HepG2 (cell line): ENCODE data around the gene ZBED6. TPM values are rescaled to one million over a fixed set of nuclear protein-coding genes. Genes with fewer than 3 reads are reported as not detected.
A peak's percentile ranks its signal among the peaks of the same experiment; 100 is the strongest.

Source experiments
- CREB1 ChIP-seq, 2 experiments: fragments of 450-650 bp in 1 of 2; IDR thresholded peaks; 2 replicates each; pipeline ENCODE4 v1.6.1; 2016 to 2017; ENCODE audit warnings: control low read depth in 1 of 2, mild to moderate bottlenecking in 1 of 2, missing compliant biosample characterization in 1 of 2, missing genetic modification characterization in 1 of 2
- MED1 ChIP-seq: sonication (generic); formaldehyde crosslinking; IDR thresholded peaks from 2 replicates; pipeline ENCODE4 v1.4.0; 2020; ENCODE audit warnings: missing genetic modification reagents
- RAD51 ChIP-seq: fragments of 450-650 bp; IDR thresholded peaks from 2 replicates; pipeline ENCODE4 v1.6.1; 2016; ENCODE audit warnings: borderline replicate concordance
- RARA ChIP-seq: IDR thresholded peaks from 2 replicates; pipeline ENCODE4 v1.6.1; 2016; ENCODE audit warnings: missing genetic modification reagents, missing compliant biosample characterization
- SNAPC2 ChIP-seq: sonication (generic); formaldehyde crosslinking; IDR thresholded peaks from 2 replicates; pipeline ENCODE4 v1.8.1; 2022; ENCODE audit warnings: mild to moderate bottlenecking, missing genetic modification reagents
- ZFP1 ChIP-seq: IDR thresholded peaks from 2 replicates; pipeline ENCODE4 v1.6.1; 2016
- ZKSCAN5 ChIP-seq: sonication (generic); formaldehyde crosslinking; IDR thresholded peaks from 2 replicates; pipeline ENCODE4 v1.5.1; 2020; ENCODE audit warnings: mild to moderate bottlenecking, missing genetic modification reagents
- ZMAT3 ChIP-seq: sonication (generic); formaldehyde crosslinking; conservative IDR thresholded peaks from 2 replicates; pipeline ENCODE4 v1.7.0; 2021; ENCODE audit warnings: missing genetic modification reagents
- ZNF432 ChIP-seq: sonication (generic); formaldehyde crosslinking; IDR thresholded peaks from 2 replicates; pipeline ENCODE4 v1.5.0; 2020; ENCODE audit warnings: missing genetic modification reagents, mild to moderate bottlenecking, borderline replicate concordance
- ZNF598 ChIP-seq: sonication (generic); formaldehyde crosslinking; IDR thresholded peaks from 2 replicates; pipeline ENCODE4 v1.5.1; 2020; ENCODE audit warnings: mild to moderate bottlenecking, missing genetic modification reagents, borderline replicate concordance
- ZNF780A ChIP-seq: sonication (generic); formaldehyde crosslinking; IDR thresholded peaks from 2 replicates; pipeline ENCODE4 v1.8.0; 2022; ENCODE audit warnings: mild to moderate bottlenecking, missing genetic modification reagents, moderate library complexity
- ZSCAN29 ChIP-seq: sonication (generic); formaldehyde crosslinking; conservative IDR thresholded peaks from 2 replicates; pipeline ENCODE4 v1.4.0; 2020; ENCODE audit warnings: mild to moderate bottlenecking, missing genetic modification reagents
- polyA plus RNA-seq, 8 experiments: library from polyadenylated mRNA; depleted of rRNA in 3 of 8; stranded (reverse) in 7 of 8; unstranded in 1 of 8; fragments of >200 nt; fragmentation: Illumina TruSeq in 4 of 8; extraction: Trizol in 4 of 8; gene quantifications; 2 replicates each; pipeline versions ENCODE4 v1.2.1 to v1.2.3, GENCODE V29; 2011 to 2016; ENCODE audit warnings: low read depth in 4 of 8, missing spikeins in 1 of 8, mixed read lengths in 1 of 8; ENCODE audit not compliant: insufficient read depth in 1 of 8
- total RNA-seq, 5 experiments: library from RNA; depleted of rRNA; stranded (reverse); fragments of >200 nt; fragmentation: Illumina TruSeq; extraction: Trizol; gene quantifications; 2 replicates each; pipeline ENCODE4 v1.2.3, GENCODE V29; 2016; ENCODE audit warnings: low read depth in 1 of 5
- TF ChIP-seq, protein P1 (sequence below): sonication (generic); formaldehyde crosslinking; IDR thresholded peaks from 2 replicates; pipeline ENCODE4 v1.5.1; 2020; ENCODE audit warnings: mild to moderate bottlenecking, missing genetic modification reagents, borderline replicate concordance
- TF ChIP-seq, protein P2 (sequence below): sonication (generic); formaldehyde crosslinking; IDR thresholded peaks from 2 replicates; pipeline ENCODE4 v1.8.0; 2023; ENCODE audit warnings: mild to moderate bottlenecking, missing genetic modification reagents
- TF ChIP-seq, protein P3 (sequence below): sonication (generic); formaldehyde crosslinking; IDR thresholded peaks from 2 replicates; pipeline ENCODE4 v1.4.0; 2020; ENCODE audit warnings: low read depth, mild to moderate bottlenecking, missing genetic modification reagents
- TF ChIP-seq, protein P4 (sequence below), 2 experiments: sonication (generic) in 1 of 2; formaldehyde crosslinking in 1 of 2; IDR thresholded peaks; 2 replicates each; pipeline versions ENCODE4 v1.4.0 to v1.6.1; 2016 to 2020; ENCODE audit warnings: borderline replicate concordance in 1 of 2, low read depth in 1 of 2, mild to moderate bottlenecking in 1 of 2, missing genetic modification reagents in 1 of 2

ZBED6 gene
- total and polyA plus RNA-seq, 2 of the 13 experiments (the other 11 are each of a cell fraction or from before 2014, with no cell fraction given) = 9.3 to 12.5 TPM

GRCh38 chr1:203795441-203796235 is at the start of gene ZBED6, which contains the start of gene ZC3H11A (continued):
- TF ChIP-seq, protein P1, sequence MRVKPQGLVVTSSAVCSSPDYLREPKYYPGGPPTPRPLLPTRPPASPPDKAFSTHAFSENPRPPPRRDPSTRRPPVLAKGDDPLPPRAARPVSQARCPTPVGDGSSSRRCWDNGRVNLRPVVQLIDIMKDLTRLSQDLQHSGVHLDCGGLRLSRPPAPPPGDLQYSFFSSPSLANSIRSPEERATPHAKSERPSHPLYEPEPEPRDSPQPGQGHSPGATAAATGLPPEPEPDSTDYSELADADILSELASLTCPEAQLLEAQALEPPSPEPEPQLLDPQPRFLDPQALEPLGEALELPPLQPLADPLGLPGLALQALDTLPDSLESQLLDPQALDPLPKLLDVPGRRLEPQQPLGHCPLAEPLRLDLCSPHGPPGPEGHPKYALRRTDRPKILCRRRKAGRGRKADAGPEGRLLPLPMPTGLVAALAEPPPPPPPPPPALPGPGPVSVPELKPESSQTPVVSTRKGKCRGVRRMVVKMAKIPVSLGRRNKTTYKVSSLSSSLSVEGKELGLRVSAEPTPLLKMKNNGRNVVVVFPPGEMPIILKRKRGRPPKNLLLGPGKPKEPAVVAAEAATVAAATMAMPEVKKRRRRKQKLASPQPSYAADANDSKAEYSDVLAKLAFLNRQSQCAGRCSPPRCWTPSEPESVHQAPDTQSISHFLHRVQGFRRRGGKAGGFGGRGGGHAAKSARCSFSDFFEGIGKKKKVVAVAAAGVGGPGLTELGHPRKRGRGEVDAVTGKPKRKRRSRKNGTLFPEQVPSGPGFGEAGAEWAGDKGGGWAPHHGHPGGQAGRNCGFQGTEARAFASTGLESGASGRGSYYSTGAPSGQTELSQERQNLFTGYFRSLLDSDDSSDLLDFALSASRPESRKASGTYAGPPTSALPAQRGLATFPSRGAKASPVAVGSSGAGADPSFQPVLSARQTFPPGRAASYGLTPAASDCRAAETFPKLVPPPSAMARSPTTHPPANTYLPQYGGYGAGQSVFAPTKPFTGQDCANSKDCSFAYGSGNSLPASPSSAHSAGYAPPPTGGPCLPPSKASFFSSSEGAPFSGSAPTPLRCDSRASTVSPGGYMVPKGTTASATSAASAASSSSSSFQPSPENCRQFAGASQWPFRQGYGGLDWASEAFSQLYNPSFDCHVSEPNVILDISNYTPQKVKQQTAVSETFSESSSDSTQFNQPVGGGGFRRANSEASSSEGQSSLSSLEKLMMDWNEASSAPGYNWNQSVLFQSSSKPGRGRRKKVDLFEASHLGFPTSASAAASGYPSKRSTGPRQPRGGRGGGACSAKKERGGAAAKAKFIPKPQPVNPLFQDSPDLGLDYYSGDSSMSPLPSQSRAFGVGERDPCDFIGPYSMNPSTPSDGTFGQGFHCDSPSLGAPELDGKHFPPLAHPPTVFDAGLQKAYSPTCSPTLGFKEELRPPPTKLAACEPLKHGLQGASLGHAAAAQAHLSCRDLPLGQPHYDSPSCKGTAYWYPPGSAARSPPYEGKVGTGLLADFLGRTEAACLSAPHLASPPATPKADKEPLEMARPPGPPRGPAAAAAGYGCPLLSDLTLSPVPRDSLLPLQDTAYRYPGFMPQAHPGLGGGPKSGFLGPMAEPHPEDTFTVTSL (CRISPR knock-in tag) = no peak
- TF ChIP-seq ZNF432 (CRISPR knock-in tag) = no peak
- no peak for TF ChIP-seq ZNF598 (CRISPR knock-in tag)
- TF ChIP-seq, protein P2, sequence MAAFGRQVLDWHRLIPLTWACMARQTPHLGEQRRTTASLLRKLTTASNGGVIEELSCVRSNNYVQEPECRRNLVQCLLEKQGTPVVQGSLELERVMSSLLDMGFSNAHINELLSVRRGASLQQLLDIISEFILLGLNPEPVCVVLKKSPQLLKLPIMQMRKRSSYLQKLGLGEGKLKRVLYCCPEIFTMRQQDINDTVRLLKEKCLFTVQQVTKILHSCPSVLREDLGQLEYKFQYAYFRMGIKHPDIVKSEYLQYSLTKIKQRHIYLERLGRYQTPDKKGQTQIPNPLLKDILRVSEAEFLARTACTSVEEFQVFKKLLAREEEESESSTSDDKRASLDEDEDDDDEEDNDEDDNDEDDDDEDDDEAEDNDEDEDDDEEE (CRISPR knock-in tag) = no peak
- TF ChIP-seq, protein P3, sequence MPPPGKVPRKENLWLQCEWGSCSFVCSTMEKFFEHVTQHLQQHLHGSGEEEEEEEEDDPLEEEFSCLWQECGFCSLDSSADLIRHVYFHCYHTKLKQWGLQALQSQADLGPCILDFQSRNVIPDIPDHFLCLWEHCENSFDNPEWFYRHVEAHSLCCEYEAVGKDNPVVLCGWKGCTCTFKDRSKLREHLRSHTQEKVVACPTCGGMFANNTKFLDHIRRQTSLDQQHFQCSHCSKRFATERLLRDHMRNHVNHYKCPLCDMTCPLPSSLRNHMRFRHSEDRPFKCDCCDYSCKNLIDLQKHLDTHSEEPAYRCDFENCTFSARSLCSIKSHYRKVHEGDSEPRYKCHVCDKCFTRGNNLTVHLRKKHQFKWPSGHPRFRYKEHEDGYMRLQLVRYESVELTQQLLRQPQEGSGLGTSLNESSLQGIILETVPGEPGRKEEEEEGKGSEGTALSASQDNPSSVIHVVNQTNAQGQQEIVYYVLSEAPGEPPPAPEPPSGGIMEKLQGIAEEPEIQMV = no peak
- peak; percentile 59 for TF ChIP-seq RARA (CRISPR knock-in tag)
- peak; percentile 74; the same call in 1 of the 2 replicates for TF ChIP-seq ZMAT3 (CRISPR knock-in tag)
- TF ChIP-seq ZKSCAN5 (CRISPR knock-in tag) = no peak
- no peak for TF ChIP-seq SNAPC2 (CRISPR knock-in tag)
- peak; percentile 54 for TF ChIP-seq MED1 (CRISPR knock-in tag)
- peak; percentile 97 for TF ChIP-seq RAD51
- TF ChIP-seq, protein P4, sequence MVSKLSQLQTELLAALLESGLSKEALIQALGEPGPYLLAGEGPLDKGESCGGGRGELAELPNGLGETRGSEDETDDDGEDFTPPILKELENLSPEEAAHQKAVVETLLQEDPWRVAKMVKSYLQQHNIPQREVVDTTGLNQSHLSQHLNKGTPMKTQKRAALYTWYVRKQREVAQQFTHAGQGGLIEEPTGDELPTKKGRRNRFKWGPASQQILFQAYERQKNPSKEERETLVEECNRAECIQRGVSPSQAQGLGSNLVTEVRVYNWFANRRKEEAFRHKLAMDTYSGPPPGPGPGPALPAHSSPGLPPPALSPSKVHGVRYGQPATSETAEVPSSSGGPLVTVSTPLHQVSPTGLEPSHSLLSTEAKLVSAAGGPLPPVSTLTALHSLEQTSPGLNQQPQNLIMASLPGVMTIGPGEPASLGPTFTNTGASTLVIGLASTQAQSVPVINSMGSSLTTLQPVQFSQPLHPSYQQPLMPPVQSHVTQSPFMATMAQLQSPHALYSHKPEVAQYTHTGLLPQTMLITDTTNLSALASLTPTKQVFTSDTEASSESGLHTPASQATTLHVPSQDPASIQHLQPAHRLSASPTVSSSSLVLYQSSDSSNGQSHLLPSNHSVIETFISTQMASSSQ (IDR thresholded peaks at IDR 0.05; ENCODE audit: low read depth) = no peak
- TF ChIP-seq, protein P4 (CRISPR knock-in tag; IDR thresholded peaks at IDR 0.05; ENCODE audit: borderline replicate concordance) = peak; percentile 20; the same call in 1 of the 2 replicates
- TF ChIP-seq ZSCAN29 = no peak
- TF ChIP-seq ZNF780A = no peak
- peak; percentile 61; the same call in 1 of the 2 replicates for TF ChIP-seq ZFP1
- TF ChIP-seq CREB1 (IDR thresholded peaks at IDR 0.05) = peak; percentile 79
- TF ChIP-seq CREB1 (CRISPR knock-in tag; IDR thresholded peaks at IDR 0.05) = peak; percentile 90
